Hippocampal formation (tissue), 2 donors: ENCODE results near the gene ZNRF1.
"Not testable (repeated sequence)": the region's sequence is repeated elsewhere in the genome, so short reads cannot be mapped to it uniquely, and the experiment has no call there.

Experiments
- DNase-seq, 2 donors: peaks; one replicate each; lab custom pipeline; 2025; lab: John Stamatoyannopoulos, UW

ZNRF1 gene

DNA sequence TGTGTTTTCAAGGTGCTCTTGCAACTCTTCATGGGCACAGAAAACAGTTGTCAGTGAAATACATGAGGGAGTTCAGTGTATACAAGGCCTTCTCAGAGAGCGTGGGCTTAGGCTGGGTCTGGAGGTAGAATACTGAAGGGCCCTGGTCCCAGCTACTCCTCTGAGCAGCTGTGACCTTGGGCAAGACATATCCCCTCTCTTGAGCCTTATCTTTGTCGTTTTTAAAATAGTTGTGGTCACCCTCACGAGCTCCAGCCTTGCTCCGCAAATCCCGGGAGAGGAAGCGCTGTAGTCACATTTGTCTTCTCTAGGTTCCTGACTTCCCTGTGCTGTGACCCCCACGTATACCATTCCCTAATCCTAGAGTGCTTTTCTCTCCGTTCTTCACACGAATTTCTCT lies 3.6 kb downstream of the ZNRF1 start:
- no peak for DNase-seq

GRCh38 chr16:75003931-75004330 lies 5.1 kb downstream of the ZNRF1 start:
- DNase-seq = no peak

DNA sequence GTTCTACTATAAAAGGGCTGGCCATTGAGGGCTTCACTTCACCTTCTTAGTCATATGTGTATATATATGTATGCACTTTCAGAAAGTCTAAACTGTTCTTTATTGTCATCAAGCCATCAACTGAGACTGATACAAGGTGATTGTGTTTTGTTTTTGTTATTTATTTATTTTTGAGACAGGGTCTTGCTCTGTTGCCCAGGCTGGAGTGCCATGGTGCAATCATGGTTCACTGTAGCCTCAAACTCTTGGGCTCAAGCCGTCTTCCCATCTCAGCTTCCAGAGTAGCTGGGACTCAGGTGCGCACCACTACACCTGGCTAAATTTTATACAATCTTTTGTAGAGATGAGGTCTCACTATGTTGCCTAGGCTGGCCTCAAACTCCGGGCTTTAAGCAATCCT lies 5.6 kb downstream of the ZNRF1 start:
- DNase-seq = no peak

DNA sequence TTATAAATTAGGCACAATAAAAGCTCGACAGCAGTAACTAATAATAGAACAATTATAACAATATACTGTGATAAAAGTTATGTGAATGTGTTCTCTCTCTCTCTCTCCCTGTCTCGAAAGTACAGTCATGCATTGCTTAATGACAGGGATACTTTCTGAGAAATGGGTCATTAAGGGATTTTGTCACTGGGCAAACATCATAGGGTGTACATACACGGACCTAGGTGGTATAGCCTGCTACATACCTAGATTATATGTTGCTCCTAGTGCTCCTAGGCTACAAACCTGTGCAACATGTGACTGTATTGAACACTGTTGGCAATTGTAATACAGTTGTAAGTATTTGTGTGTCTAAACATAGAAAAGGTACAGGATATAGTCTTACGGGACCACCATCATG lies 6.9 kb downstream of the ZNRF1 start:
- no peak for DNase-seq

GRCh38 chr16:75007443-75007842 lies 8.6 kb downstream of the ZNRF1 start:
- no peak for DNase-seq

DNA sequence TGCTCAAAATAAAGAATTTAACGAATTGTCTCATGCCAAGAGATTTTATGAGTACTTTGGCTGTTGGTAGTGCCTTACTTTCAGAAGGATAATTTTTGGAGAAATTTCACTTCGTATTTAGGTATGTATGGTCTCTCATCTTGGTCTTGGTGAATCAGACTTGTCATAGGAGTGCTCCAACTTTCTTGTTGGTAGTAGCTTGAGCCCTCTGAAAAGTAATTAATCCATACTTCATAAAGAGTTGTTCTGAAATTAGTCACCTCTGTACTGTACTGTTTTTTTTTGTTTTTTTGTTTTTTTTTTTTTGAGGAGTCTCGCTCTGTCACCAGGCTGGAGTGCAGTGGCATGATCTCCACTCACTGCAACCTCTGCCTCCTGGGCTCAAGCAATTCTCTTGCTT lies 11.6 kb downstream of the ZNRF1 start:
- no peak for DNase-seq

DNA sequence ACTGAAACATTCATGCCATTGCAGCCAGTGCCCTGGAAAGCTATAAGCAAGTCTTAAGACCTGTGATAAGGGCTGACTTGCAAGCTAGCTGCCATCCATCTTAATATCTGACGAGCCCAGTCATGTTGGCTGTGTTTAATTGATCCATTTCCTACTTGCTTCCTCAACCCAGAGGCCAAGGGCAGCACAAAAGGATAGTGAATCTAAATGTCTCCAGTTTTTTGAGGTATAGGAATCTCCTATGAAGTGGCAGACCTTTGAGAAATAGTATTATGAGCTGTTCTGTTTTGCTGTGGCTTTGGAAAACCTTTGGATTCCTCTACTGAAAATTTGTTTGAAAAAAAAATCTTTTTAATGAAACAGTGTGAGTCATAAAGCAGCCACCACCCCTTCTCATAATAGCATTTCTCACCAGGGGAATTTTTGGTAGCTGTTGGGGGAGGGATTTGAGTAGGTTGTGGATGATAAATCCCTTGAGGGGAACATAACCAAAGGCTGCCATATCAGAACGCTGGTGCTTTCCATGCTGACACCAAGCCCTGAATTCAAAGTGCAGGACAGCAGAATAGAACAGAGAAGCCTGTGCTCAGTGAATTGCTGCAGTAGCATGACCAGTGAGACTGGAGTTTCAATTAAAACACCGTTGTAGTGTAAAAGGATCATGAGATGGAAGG lies 12.9 kb downstream of the ZNRF1 start:
- peak in 1 of 2 donors; percentile 40 for DNase-seq

- no peak for DNase-seq
Observed at GRCh38 chr16:75012380-75013081, 13.7 kb downstream of the ZNRF1 start.

DNA sequence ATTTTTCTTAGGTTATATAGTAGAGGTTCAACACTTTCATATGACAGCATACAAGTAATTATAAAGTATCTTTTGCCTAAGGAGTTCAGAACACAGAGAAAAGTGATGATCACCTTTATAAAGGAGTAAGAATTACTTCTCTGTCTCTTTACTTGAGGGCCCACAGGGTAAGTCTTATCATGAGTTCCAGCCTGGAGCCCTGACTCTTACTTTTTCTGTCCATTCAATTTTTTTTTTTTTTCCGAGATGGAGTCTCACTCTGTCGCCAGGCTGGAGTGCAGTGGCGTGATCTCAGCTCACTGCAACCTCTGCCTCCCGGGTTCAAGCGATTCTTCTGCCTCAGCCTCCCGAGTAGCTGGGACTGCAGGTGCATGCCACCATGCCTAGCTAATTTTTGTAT lies 14.3 kb downstream of the ZNRF1 start:
- DNase-seq = not testable (repeated sequence)

DNA sequence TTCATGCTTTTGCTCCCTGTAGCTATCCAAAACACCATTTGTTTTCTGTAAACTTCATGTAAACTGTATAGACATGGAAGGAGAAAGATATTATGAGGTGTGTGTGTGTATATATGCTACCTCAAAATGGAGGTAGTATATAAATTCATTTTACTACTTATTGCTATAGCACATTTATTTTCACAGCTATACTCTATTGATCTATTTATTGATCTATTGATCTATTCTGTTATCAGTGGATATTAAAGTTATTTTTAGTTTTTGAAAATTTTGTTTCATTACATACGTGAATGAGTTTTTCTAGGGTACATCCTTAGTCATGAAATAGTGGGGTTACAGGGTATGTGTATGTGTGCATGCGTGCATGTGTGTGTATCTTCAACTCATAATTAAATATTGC lies 15.5 kb downstream of the ZNRF1 start:
- DNase-seq = no peak

- not testable (repeated sequence) for DNase-seq
Observed at GRCh38 chr16:75016451-75017081, 17.7 kb downstream of the ZNRF1 start.

DNA sequence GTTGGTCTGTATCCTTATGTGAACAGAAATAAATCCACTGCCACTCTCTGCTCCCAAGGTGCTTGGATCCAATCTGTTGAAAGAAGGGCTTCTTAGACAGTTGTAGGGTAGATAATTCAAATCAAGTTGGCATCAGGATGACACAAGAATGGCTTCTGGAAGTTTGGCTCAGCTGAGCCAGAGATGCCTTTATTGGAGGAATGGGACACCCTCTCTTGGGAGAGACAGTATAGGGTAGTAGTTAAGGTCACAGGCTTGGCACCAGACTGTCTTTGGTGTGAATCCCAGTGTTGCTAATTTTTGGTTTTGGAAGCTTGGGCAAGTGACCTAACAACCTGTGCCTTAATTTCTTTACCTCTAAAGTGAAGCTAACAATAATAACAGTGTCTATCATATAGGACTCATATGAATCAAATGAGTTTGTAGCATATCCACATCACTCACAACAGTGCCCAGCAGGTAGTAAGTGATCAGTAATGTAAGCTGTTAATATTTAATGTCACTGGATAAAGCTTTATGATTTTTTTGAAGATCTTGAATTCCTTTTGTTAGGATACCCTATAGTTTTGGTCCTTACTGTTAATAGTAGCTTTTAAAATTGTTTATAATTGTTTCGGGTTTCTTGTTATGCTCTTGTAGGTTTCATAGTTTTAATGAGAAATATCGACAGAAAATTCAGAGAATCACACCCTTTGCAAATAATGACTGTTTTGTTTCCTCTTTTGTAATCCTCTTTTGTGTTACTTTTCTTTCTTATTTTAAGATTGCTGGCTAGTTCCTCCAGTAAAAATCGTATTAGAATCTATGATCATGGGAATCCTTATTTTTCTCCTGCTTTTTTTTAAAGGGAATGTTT lies 19.1 kb downstream of the ZNRF1 start:
- DNase-seq = no peak

DNA sequence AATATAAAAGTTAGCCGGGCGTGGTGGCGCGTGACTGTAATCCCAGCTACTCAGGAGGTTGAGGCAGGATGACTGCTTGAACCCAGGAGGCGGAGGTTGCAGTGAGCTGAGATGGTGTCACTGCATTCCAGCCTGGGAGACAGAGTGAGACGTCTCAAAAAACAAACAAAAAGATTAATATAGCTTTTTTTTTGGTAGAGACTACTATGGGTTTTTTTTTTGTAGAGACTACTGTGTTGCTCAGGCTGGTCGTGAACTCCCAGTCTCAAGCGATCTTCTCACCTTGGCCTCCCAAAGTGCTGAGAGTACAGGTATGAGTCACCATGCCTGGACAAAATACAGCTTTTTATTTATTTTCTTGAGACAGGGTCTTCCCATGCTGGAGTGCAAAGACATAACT lies 20.2 kb downstream of the ZNRF1 start:
- no peak for DNase-seq

GRCh38 chr16:75019586-75019985 lies 20.8 kb downstream of the ZNRF1 start:
- DNase-seq = no peak

DNA sequence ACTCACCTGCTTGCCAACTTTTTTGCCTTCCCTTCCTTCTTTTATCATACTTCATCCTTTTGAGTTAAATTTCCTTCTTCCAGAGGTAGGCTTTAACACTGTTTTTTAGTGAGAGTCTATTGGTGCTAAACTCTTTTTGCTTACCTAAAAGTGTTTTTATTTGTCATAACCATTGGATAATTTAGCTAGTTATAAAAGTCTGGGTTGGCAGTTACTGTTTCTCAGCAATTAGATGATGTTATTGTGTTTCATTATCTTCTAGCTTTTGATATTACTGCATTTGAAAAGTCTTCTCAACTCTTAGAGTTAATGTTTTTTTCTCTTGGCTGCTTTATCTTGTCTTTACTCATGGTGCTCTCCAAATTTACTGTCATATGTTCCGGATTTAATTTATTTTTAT lies 22.6 kb downstream of the ZNRF1 start:
- DNase-seq = no peak

- no peak for DNase-seq
Observed at GRCh38 chr16:75022567-75022966, 23.7 kb downstream of the ZNRF1 start.

DNA sequence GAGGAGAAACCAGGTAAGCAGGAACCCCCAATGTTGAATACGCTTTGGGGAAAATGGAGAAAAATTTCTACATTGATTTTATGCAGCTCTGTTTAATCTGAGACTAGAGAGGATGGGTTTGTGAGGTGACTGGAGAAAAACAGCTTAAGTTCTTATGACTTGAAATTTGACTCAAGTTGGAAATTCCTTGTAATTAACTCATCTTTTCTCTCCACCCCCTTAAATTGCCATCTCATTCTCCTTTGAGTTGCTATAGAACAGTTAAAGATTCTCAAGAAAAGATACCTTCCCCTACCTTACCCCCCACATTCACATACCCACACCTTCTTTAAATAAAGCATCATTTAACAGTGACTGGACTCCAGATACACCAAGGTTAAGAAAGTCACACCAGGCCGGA lies 24.2 kb downstream of the ZNRF1 start:
- DNase-seq = no peak

- DNase-seq = no peak
Observed at GRCh38 chr16:75024182-75024581, 25.4 kb downstream of the ZNRF1 start.

DNA sequence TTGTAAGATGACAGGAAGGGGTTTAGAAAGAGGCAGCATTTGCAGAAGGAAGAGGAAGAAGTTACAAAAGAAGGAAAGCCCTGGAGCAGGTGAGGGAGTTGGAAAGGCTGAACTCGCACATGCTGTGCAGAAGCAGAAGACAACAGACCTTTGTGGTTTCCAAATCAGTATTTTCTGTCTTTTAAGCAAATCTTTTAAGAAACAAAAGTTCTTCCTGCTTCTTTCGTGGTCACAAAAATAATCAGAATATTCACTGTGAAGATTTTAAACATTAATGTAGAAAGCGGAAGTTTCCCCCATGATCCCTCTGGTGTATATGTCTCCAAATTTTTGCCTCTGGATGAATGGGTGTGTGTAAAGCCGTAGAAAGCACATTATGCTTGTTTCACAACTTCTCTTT lies 25.8 kb downstream of the ZNRF1 start:
- DNase-seq = no peak

GRCh38 chr16:75025761-75026160 lies 26.9 kb downstream of the ZNRF1 start:
- DNase-seq = no peak

DNA sequence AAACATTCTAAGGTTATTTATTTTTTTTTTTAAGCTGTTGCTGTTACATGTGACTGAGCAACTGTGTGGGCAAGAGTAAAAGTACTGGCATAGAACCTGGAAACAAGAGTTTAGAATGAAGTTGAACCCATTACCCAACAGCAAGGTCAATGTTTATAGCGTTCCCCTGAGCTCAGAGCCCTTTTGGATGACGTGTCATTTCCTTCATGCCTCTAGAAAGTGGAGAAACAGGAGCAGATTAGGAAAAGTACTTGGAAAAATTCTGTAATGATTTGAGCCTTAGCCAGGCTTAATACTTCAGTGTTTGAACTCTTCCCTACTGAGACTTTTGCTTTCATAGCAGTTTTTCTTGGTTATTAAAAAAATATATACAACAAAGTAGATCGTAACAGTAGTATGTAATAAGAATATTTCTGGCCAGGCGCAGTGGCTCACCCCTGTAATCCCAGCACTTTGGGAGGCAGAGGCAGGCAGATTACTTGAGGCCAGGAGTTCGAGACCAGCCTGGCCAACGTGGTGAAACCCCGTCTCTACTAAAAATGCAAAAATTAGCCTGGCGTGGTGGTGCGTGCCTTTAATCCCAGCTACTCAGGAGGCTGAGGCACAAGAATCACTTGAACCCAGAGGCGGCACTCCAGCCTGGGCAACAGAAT lies 27.5 kb downstream of the ZNRF1 start:
- DNase-seq = not testable (repeated sequence)

DNA sequence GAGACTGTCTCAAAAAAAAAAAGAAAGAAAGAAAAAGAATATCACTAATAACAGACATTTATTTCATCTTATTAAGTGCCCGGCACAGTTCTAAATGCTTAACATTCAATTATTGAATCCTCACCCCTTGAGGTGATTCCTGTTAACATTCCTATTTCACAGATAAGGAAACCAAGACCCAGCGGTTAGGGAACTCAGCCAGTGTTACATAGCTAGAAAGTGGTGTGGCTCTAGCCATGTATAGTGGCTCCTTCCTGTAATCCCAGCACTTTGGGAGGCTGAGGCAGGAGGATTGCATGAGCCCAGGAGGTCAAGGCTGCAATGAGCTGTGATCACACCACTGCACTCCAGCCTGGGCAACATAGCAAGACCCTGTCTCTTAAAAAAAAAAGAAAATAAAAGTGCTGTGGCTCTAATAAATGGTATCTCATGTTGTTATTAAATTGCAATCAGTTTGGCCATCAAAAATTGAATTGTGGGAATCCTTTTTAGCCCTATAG lies 28.1 kb downstream of the ZNRF1 start:
- no peak for DNase-seq
